NCI-H226 (cell line): ENCODE measurements around the gene POU2AF3.

Experiments used
- DNase-seq: peaks from one replicate; pipeline ENCODE4 v3.0.0-alpha.2; 2015

The POU2AF3 gene

DNA sequence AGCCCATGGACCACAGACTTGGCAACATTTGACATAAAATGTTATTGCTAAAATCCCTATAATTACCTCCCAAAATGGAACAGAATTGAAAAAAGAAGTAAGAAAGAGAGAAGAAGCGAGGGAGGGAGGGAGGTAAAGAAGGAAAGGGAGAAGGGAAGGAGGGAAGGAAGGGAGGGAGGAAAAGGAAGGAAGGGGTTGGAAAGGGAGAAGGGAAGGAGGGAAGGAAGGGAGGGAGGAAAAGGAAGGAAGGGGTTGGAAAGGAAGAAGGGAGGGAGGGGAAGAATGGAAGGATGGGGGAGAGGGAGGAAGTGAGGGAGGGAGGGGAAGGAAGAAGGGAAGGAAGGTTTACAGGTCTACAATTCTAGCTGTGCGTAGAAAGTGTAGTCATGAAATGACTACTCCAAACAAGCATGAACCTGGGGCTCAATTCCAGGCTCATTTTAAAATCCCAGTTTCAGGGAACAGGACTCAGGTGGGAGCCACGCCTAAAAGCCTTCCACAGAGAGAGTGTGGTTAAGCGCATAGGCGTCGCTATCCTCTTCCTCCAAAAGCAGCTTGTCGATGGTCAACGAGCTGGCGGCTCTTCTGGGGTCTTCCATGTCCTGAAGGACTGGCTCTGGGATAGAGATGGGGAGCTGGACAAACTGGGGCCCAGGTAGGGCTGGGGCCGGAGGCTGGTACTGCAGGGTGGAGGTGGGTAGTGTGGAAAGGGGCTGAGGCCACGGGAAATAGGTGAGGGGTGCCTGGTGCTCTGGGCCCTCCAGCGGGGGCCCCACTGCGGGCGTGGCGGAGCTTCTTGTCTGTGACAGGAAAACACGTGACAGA, 55.6 kb downstream of the POU2AF3 start:
- no peak for DNase-seq

DNA sequence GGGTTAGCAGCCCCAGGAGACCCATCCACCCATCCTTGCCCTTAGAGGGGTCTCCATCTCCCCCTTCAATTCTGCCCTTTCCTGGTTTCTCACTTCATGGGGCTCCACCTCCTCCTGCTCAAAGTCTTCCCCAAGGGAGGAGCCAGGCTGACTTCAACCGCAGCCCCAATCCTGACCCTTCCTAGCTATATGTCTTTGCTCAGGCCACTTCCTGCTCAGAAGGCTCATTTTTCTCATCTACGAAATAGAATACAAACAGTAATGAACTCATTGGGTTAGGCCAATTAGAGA, 56.2 kb downstream of the POU2AF3 start:
- no peak for DNase-seq

DNA sequence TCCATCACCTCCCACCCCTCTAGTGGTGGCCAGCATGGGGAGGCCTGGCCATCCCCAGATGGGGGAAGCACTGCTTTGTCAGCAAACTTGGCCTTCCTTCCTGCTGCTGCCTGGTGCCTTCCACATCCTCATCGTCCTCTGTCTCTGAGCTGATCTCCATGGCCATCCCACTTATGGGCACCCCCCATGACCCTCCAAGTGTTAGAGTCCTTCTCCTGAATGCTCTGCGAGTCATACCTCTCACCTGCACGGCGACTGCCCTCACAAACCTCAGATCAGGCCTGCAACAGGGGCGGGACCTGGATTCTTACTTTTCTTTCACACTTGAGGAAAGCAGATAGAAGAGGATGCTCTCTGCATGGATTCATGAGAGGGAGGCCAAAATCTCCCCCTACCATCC, 56.8 kb downstream of the POU2AF3 start:
- DNase-seq, result no peak

DNA sequence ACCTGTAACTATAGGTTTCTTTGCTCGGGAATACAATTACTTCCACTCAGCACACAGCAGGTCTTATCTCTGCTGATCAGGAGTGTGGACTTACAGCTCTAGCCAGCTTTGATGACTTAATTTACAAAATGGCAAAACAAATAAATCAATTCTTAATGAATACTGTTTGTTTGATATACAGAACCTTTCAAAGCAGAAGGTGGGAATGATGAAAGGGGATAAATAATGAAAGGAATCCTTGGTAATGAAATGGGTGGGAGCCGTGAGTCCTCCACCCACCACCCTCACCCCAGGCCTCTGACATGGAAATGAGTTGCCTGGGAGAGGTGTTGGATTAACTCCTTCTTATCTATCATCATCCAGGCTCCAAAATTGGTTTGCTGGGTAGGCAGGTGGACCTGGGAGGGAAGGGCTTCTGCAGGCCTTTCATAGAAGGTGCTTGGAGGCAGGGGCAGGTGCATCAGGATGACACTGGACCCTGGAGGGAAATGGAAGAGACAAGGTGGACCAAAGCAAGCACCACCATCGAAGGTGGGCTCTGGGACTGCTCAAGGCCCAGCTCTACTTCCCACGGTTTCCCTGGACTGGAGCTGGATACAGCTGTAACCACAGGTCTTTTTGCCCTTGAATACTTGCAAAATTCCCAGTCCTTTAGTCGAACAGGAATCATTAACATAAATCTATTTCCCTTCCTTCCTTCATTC, 57.8 kb downstream of the POU2AF3 start:
- no peak for DNase-seq

DNA sequence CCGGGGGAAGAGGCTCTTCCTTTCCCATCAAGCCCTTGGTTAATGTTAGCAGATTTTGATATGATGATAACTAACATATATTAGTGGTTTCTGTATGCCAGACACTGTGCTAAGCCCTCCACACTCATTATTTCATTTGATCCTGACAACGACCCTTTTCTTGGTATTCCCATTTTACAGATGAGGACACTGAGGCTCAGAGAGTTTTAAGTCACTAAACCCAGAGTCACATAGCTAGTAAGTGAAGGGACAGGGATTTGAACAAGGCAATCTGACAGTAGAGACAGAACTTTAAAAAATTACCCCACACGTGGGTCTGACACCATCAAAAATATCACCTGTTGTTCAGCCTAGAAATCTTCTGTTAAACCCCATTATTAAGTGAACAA, 58.3 kb downstream of the POU2AF3 start:
- DNase-seq, result no peak

DNA sequence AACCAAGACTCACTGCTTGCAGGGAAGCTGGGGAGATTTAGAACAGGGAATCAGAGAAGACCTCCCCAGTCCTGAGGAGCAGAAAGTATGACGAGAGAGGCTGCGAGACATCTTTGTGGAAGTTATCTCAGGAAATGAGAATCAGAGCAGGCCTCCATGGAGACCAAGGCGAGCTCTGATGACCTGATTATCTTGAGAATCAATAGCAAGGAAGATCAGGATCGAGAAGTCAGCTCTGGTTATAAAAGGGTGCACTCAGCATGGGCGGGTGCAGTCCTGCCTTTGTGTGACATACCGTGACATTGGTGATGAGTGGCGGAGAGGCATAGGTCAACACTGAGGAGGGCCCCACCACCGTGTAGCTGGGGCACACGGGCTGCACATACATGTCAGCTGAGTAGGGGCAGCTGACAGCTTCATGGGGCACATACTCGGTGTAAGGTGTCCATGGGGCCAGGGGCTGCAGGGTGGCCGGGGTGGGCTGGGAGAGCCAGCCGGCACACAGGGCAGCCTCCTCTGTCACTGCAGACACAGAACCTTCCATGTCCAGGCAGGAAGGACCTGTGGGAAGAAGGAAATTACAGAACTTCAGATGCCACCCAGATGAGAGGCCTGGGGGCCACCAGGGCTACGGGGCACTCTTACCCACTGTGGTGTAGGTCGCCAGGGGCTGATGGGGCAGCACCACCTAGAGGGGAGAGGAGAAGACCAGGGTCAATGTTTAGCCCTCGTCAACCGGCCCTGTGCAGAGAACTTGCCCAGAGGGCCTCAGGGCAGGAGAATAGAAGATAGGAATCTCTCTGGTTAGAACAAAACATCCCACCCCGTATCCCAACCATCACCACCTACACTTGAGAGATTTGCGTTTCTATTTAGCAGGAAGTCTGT, 59.0 kb downstream of the POU2AF3 start:
- no peak for DNase-seq
